GM21737 (cell line): ENCODE measurements around the gene FAT1.

ENCODE experiments used
- ATAC-seq: cut with Tn5 transposase; IDR thresholded peaks from one replicate; pipeline ENCODE4 v1.9.1; 2021; ENCODE audit warnings: mild to moderate bottlenecking, moderate library complexity; ENCODE audit not compliant: unreplicated experiment

The FAT1 gene

GRCh38 chr4:186752325-186752724 lies 28.7 kb upstream of the FAT1 start:
- ATAC-seq: no peak

GRCh38 chr4:186749611-186750281 lies 26.1 kb upstream of the FAT1 start:
- ATAC-seq: no peak

- ATAC-seq: no peak
Observed at GRCh38 chr4:186746581-186746980, 22.9 kb upstream of the FAT1 start.

GRCh38 chr4:186743261-186743660 lies 19.6 kb upstream of the FAT1 start:
- ATAC-seq: no peak

- no peak for ATAC-seq
Observed at GRCh38 chr4:186740822-186741221, 17.2 kb upstream of the FAT1 start.

GRCh38 chr4:186739802-186740434 lies 16.3 kb upstream of the FAT1 start:
- no peak for ATAC-seq

GRCh38 chr4:186739317-186739716 lies 15.7 kb upstream of the FAT1 start:
- ATAC-seq: no peak

GRCh38 chr4:186738421-186738820 lies 14.8 kb upstream of the FAT1 start:
- no peak for ATAC-seq

GRCh38 chr4:186737427-186737826 lies 13.8 kb upstream of the FAT1 start:
- no peak for ATAC-seq

- no peak for ATAC-seq
Observed at GRCh38 chr4:186736466-186736865, 12.8 kb upstream of the FAT1 start.

GRCh38 chr4:186734251-186734650 lies 10.6 kb upstream of the FAT1 start:
- no peak for ATAC-seq

- no peak for ATAC-seq
Observed at GRCh38 chr4:186733778-186734177, 10.1 kb upstream of the FAT1 start.

- ATAC-seq: no peak
Observed at GRCh38 chr4:186730621-186731020, 7.0 kb upstream of the FAT1 start.

- ATAC-seq: no peak
Observed at GRCh38 chr4:186729856-186730255, 6.2 kb upstream of the FAT1 start.

- no peak for ATAC-seq
Observed at GRCh38 chr4:186728631-186729271, 5.1 kb upstream of the FAT1 start.

GRCh38 chr4:186727977-186728519 lies 4.4 kb upstream of the FAT1 start:
- no peak for ATAC-seq

- ATAC-seq: no peak
Observed at GRCh38 chr4:186727169-186727976, 3.7 kb upstream of the FAT1 start.

GRCh38 chr4:186726426-186727168 lies 2.9 kb upstream of the FAT1 start:
- no peak for ATAC-seq

- no peak for ATAC-seq
Observed at GRCh38 chr4:186725469-186726425, 2.1 kb upstream of the FAT1 start.
